ENCODE measurements around the gene MSLN. TPM values are rescaled to one million over a fixed set of nuclear protein-coding genes. Genes with fewer than 3 reads are reported as not detected.

The MSLN gene
- total and polyA plus RNA-seq, 9 of the 15 experiments (the other 6 are each of a cell fraction or from before 2014, with no cell fraction given): not detected

DNA sequence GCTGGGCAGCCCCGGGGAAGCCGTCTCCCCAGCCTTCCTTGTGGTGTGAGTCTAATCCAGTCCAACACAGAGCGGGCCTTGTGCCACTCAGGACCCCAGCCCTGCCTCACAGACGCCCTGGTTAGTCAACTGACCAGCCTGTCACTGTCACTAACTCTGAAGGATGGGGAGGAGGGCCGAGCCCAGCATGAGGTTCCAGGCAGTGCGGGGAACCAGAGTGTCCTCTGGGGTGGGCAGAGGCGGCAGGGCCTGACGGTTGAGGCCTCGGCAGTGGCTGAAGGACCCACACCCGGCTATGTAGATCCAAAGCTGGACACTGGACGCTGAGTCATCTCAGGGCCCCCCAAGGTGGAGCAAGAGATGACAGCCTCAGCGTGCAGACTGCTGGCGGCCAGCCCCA lies 19.0 kb downstream of the MSLN start:
- ChIA-PET POLR2A (no interaction called here), CTCF (ENCODE audit: low intra/inter-chr PET ratio) (no interaction called here)
- ATAC-seq (no peak), DNase-seq (ENCODE audit: extremely low read depth in 1 of 4, low spot score in 3 of 4) (no peak), FAIRE-seq (no peak)
- no peak overlapping the region for H3K4me2 ChIP-seq (ENCODE audit: insufficient read depth, low read length)
- peaks cover 10% of the 10 kb centered on the region for H4K20me1 ChIP-seq (replicated peaks; ENCODE audit: control insufficient read depth, insufficient read depth, low read length)
- peaks cover 0 to 11% of the 10 kb centered on the region in 2 experiments; a peak in 2 of 5 replicates for H3K27me3 ChIP-seq (ENCODE audit: control insufficient read depth in 2 of 2, insufficient read depth in 2 of 2, low read length in 2 of 2)
- no peak overlapping the region for H2AFZ ChIP-seq (ENCODE audit: low read depth, low read length)
- H3K9ac ChIP-seq (ENCODE audit: insufficient read depth in 1 of 2, low read depth in 2 of 2, low read length in 2 of 2): 0 out of 4 replicates have a peak overlapping the region, but pooled peaks of 1 of the 2 experiments have one; percentile 48
- H3K4me1 ChIP-seq (replicated peaks in 1 of 2; ENCODE audit: control insufficient read depth in 2 of 2, insufficient read depth in 2 of 2, low read length in 2 of 2): peaks cover 5 to 76% of the 10 kb centered on the region in 2 experiments; a peak in 3 of 5 replicates
- peaks cover under 1% of the 10 kb centered on the region; the same call in 1 of the 3 replicates for H3K36me3 ChIP-seq (ENCODE audit: control insufficient read depth, insufficient read depth, low read length)
- no peak overlapping the region for H3K27ac ChIP-seq (ENCODE audit: extremely low read depth, low read depth, low read length)
- intact Hi-C loops (cut with micrococcal nuclease): no loop called here
- TF ChIP-seq BRD4 (IDR thresholded peaks at IDR 0.05): no peak
- no peak for TF ChIP-seq NFIC (IDR thresholded peaks at IDR 0.05)
- TF ChIP-seq, protein P1, sequence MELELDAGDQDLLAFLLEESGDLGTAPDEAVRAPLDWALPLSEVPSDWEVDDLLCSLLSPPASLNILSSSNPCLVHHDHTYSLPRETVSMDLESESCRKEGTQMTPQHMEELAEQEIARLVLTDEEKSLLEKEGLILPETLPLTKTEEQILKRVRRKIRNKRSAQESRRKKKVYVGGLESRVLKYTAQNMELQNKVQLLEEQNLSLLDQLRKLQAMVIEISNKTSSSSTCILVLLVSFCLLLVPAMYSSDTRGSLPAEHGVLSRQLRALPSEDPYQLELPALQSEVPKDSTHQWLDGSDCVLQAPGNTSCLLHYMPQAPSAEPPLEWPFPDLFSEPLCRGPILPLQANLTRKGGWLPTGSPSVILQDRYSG (tag; conservative IDR thresholded peaks at IDR 0.05; ENCODE audit: low read depth): no peak
- TF ChIP-seq NELFE (IDR thresholded peaks at IDR 0.05; ENCODE audit: insufficient read depth, insufficient read length): no peak
- TF ChIP-seq ZNF696 (CRISPR knock-in tag; conservative IDR thresholded peaks at IDR 0.05): no peak
- no peak for TF ChIP-seq ZNF830 (CRISPR knock-in tag; IDR thresholded peaks at IDR 0.05)
- TF ChIP-seq, protein P2, sequence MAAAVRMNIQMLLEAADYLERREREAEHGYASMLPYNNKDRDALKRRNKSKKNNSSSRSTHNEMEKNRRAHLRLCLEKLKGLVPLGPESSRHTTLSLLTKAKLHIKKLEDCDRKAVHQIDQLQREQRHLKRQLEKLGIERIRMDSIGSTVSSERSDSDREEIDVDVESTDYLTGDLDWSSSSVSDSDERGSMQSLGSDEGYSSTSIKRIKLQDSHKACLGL (CRISPR knock-in tag; IDR thresholded peaks at IDR 0.05; ENCODE audit: borderline replicate concordance, poor library complexity, severe bottlenecking): no peak
- H3K79me2 ChIP-seq (ENCODE audit: control insufficient read depth, insufficient read depth, low read length): no peaks in the 10 kb centered on the region
- in situ Hi-C loops (cut with MboI): no loop called here
- H3K4me3 ChIP-seq: no peak overlapping the region
- H3K9me3 ChIP-seq (replicated peaks; ENCODE audit: control insufficient read depth, insufficient read depth, low read depth, low read length): no peaks in the 10 kb centered on the region
- BruUV-seq (replicated peaks): no TSS peak
- no peaks in the 10 kb centered on the region for H3K9me1 ChIP-seq (ENCODE audit: control insufficient read depth, insufficient read depth, low read length)
- 10% methylated on average over 12 of the region's 13 CpGs for WGBS (ENCODE audit: insufficient coverage, low coverage, missing lambda C conversion rate)
